SH-SY5Y (cell line): ENCODE measurements around the gene C5orf58.

ENCODE experiments used
- GATA2 ChIP-seq: IDR thresholded peaks from 2 replicates; pipeline ENCODE4 v1.6.1; 2011; ENCODE audit warnings: mild to moderate bottlenecking, low read depth, low read length
- GATA3 ChIP-seq: IDR thresholded peaks from 2 replicates; pipeline ENCODE4 v1.6.1; 2011; ENCODE audit warnings: low read depth, mild to moderate bottlenecking, low read length, moderate library complexity

DNA sequence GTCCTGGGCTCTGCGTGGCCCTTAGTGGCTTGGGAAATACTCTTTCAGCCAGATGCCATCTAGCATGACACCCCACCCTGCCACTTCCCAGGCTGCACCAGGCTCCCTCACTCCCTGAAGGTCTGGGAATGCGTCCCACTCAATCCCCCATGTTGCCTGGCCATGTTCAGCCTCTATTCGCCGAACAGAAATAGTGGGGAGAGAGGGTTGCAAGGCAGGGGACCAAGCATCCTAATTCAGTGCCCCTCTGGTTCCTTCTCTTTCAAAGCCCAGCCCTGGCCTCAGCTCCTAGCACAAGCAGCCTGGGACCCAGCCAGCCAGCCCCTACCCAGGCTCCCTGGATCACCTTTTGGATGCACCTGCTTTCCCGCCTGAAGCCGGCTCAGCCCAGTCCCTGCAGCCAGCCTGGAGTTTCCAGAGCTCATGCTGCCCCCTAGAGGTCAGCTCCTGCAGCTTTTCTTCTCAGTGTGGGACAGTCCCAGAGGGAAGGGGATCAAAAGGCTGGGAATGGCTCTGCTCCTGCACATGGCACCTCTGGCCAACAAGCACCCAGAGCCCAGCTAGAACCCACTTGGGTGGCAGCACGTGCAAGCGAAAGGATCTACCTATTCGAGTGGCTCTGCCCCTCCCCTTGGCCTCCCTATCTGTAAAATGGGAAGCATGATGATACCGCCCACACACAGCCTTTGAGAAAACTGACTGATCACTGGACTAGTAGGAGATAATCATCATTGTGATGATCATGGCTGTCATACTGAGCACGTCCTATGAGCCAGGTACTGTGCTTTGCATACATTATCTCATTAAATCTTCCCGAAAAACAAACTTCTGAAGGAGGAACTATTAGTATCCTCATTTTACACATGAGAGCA lies 48.7 kb upstream of the C5orf58 start:
- TF ChIP-seq GATA2 (no peak), GATA3 (no peak)
